Midbrain (tissue), 1 donor: Measurements from ENCODE around the gene FXR2.

Experiments
- DNase-seq: peaks from one replicate; lab custom pipeline; 2025; lab: John Stamatoyannopoulos, UW

FXR2 gene

GRCh38 chr17:7570351-7570750, 44.3 kb downstream of the FXR2 start:
- DNase-seq = no peak

GRCh38 chr17:7569571-7569970, 45.1 kb downstream of the FXR2 start:
- DNase-seq = no peak

- DNase-seq = no peak
These were observed 51.4 kb downstream of the FXR2 start for GRCh38 chr17:7563115-7563869.

- DNase-seq = no peak
These were observed 52.5 kb downstream of the FXR2 start for GRCh38 chr17:7562208-7562605.

- DNase-seq = peak; percentile 92
These were observed 53.0 kb downstream of the FXR2 start, which contains the start of gene SENP3 for GRCh38 chr17:7561589-7562207. Gene SENP3 (plus strand): TSS chr17:7561919. CDS start chr17:7563077, 1,158 bp downstream.

GRCh38 chr17:7561028-7561575, 53.6 kb downstream of the FXR2 start:
- peak; percentile 81 for DNase-seq

- DNase-seq = no peak
These were observed 54.3 kb downstream of the FXR2 start for GRCh38 chr17:7560172-7561027.

- no peak for DNase-seq
These were observed 55.2 kb downstream of the FXR2 start for GRCh38 chr17:7559320-7560171.

GRCh38 chr17:7558544-7559319, 56.0 kb downstream of the FXR2 start, which contains the start of gene TNFSF13:
Gene TNFSF13 (plus strand): TSS chr17:7558750. CDS start chr17:7559040, 290 bp downstream.
- DNase-seq = no peak

- peak; percentile 89 for DNase-seq
These were observed 56.7 kb downstream of the FXR2 start for GRCh38 chr17:7557775-7558543.

- DNase-seq = no peak
These were observed 57.4 kb downstream of the FXR2 start for GRCh38 chr17:7557147-7557764.

GRCh38 chr17:7556627-7557026, 58.1 kb downstream of the FXR2 start:
- DNase-seq = no peak

- no peak for DNase-seq
These were observed 59.3 kb downstream of the FXR2 start for GRCh38 chr17:7555320-7555948.

- no peak for DNase-seq
These were observed 61.3 kb downstream of the FXR2 start for GRCh38 chr17:7553356-7553755.

GRCh38 chr17:7552621-7553051, 62.1 kb downstream of the FXR2 start:
- no peak for DNase-seq

GRCh38 chr17:7551396-7551795, 63.3 kb downstream of the FXR2 start:
- DNase-seq = no peak

- no peak for DNase-seq
These were observed 64.4 kb downstream of the FXR2 start for GRCh38 chr17:7550344-7550743.

GRCh38 chr17:7549401-7550055, 65.2 kb downstream of the FXR2 start:
- no peak for DNase-seq
